Skin epidermis (tissue), 12 donors: ENCODE results near the gene HBQ1.
"Not testable (repeated sequence)": the region's sequence is repeated elsewhere in the genome, so short reads cannot be mapped to it uniquely, and the experiment has no call there.

Source experiments
- H3K27ac ChIP-seq, 21 experiments: fragments of 200-600 bp; sonication (generic) in 11 of 21; one replicate each; pipeline ENCODE4 v1.5.0; 2020; ENCODE audit warnings: mild to moderate bottlenecking in 3 of 21, inconsistent platforms in 2 of 21, moderate library complexity in 2 of 21
- H3K4me3 ChIP-seq, 7 experiments: fragments of 200-600 bp; sonication (generic) in 2 of 7; one replicate each; pipeline ENCODE4 v1.5.0; 2020; ENCODE audit warnings: inconsistent platforms in 2 of 7, mild to moderate bottlenecking in 2 of 7, moderate library complexity in 1 of 7

Gene HBQ1

DNA sequence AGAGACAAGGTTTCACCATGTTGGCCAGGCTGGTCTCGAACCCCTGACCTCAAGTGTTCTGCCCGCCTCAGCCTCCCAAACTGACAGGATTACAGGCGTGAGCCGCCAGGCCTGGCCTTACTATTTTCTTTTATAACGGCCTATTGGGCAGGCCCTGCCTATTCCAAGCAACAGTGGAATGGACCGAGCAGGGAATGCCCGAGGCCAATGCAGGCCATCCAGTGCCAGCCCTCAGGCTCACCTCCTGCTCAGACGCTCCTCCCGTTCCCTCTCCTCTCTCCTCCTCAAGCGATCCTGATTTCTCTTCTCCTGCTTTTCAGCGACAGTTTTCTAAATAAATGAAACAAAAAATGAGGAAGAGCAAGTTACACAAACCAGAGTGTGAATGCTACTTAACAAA lies 12.4 kb downstream of the HBQ1 start:
- Histone ChIP-seq H3K4me3 (no peak overlapping the region), H3K27ac (no peak overlapping the region)

DNA sequence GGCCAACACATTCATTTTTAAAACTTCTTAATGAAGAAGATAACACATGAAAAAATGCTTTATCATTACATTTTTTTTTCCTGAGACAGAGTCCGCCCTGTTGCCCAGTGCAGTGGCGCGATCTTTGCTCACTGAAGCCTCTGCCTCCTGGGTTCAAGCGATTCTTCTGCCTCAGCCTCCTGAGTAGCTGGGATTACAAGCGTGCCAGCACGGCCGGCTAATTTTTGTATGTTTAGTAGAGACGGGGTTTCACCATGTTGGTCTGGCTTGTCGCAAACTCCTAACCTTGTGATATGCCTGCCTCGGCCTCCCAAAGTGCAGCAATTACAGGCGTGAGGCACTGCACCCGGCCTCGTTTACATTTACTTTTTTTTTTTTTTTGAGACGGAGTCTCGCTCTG lies 13.2 kb downstream of the HBQ1 start:
- no peak overlapping the region for H3K27ac ChIP-seq
- H3K4me3 ChIP-seq: no peak overlapping the region

DNA sequence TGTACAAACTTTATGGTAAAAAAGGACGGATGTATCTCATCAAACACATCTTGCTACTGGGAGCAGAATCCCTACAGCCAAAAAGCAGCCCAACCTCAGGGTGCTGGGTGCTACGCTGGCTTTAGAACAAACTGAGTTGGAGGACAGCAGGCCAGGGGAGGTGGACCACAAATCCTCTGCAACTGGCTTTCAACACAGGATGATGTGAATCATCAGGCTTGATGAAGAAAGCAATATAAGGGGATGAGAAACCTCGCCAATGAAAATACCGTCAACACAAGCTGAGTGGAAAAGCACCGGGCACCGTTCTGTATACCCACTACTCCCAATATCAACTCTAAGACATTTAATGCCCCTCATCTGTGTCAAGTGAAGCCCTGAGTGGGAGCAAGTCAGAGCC lies 14.3 kb downstream of the HBQ1 start:
- no peak overlapping the region for H3K27ac ChIP-seq
- H3K4me3 ChIP-seq: no peak overlapping the region

DNA sequence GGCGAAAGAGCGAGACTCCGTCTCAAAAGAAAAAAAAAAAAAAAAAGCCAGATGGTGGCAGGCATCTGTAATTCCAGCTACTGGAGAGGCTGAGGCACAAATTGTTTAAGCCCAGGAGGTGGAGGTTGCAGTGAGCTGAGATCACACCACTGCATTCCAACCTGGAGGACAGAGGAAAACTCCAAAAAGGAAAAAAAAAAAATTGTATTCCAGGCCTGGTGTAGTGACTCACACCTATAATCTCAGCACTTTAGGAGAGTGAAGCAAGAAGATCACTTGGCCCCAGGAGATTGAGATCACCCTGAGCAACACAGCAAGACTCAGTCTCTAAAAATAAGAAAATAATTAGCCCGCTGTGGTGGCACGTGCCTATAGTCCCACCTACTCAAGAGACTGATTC lies 20.1 kb downstream of the HBQ1 start:
- Histone ChIP-seq H3K4me3 (no peak overlapping the region), H3K27ac (no peak overlapping the region)

DNA sequence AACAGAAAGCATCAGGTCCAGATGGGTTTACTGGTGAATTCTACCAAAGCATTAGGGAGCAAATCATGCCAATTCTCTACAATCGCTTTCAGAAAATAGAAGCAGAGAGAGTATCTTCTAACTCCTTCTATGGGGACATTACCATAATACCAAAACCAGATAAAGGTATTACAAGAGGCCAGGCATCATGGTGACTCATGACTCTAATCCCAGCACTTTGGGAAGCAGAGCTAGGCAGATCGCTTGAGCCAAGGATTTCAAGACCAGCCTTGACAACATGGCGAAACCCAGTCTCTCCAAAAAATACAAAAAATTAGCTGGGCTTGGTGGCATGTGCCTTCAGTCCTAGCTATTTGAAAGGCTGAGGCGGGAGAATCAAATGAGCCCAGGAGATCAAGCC lies 23.0 kb downstream of the HBQ1 start:
- H3K4me3 ChIP-seq: no peak overlapping the region
- H3K27ac ChIP-seq: no peak overlapping the region

DNA sequence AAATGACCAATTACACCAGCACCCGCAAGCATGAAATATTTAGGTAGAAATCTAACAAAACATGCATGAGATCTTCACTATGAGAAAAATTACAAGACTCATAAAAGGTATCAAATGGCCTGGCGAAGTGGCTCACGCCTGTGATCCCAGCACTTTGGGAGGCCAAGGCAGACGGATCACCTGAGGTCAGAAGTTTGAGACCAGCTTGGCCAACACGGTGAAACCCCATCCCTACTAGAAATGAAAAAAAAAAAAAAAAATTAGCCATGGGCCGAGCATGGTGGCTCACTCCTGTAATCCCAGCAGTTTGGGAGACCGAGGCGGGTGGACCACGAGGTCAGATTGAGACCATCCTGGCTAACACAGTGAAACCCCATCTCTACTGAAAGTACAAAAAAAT lies 23.8 kb downstream of the HBQ1 start:
- H3K27ac ChIP-seq, H3K4me3 ChIP-seq: not testable (repeated sequence)

DNA sequence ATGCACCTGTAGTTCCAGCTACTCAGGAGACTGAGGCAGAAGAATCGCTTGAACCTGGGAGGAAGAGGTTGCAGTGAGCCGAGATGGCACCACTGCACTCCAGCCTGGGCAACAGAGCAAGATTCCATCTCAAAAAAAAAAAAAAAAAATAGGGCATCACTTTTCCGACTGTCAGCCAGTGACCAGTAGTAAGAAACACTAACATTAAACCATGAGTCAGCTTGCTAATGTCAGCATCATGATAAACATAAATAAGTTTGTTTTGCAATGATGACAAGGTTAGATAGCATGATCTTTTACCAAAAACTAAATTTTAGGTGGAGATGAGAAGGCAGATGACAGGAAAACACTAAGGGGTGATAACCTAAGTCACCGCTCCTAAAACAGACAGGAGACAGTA lies 29.1 kb downstream of the HBQ1 start:
- not testable (repeated sequence) for H3K27ac ChIP-seq, H3K4me3 ChIP-seq

DNA sequence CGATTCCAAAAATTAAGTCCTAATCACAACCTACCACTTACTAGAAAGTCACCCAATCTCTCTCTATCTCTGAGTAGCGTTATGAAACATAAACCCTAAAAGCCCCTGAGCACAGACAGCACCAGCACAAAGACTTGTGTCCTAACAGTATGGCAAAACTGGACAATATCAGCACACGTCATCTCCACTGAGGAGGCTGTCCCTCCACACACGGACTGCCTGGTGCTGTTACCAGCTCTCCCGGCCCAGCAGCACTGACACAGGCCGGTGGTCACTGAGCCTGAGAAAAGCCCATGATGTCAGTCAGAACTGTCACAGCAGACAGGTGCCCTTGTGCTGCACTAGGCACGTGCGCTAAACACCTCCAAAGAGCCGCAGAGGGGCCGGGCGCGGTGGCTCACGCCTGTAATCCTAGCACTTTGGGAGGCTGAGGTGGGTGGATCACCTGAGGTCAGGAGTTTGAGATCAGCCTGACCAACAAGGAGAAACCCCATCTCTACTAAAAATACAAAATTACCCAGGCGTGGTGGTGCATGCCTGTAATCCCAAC lies 31.4 kb downstream of the HBQ1 start:
- not testable (repeated sequence) for H3K27ac ChIP-seq, H3K4me3 ChIP-seq

DNA sequence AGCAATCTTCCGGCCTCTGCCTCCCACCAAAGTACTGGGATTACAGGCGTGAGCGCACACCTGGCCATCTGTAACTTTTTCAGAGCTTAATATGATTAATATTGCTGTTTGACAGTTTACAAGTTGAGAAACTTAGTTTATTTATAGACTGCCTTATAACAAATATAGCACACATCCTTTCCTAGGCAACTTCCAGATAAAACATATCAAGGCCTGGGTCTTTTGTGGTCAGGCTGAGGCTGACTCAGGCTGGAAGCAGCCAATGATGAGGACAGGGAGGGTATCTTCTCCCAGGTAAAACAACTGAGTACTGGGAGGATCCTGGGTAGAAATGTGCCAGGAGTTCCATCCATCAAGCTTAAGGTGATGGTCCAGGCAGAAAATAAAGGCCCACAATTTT lies 32.7 kb downstream of the HBQ1 start:
- Histone ChIP-seq H3K4me3 (no peak overlapping the region), H3K27ac (no peak overlapping the region)

DNA sequence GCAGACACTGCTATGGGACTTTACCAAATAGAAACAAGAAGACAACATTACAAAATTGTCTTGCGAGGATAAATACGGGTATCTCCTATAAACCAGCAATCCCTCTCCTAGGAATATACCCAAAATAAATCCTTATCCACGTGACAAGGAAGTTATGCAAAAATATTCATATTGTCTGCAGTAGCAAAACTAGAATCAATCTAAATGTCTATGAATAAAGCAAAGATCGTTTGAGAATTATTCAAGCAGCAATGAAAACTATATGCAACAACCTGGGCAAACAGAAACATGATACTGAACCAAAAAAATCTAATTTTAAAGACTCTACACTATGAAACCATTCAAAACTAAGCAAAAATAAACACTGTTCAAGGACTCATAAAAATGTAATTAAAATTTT lies 39.8 kb downstream of the HBQ1 start:
- no peak overlapping the region for H3K4me3 ChIP-seq
- H3K27ac ChIP-seq: no peak overlapping the region

DNA sequence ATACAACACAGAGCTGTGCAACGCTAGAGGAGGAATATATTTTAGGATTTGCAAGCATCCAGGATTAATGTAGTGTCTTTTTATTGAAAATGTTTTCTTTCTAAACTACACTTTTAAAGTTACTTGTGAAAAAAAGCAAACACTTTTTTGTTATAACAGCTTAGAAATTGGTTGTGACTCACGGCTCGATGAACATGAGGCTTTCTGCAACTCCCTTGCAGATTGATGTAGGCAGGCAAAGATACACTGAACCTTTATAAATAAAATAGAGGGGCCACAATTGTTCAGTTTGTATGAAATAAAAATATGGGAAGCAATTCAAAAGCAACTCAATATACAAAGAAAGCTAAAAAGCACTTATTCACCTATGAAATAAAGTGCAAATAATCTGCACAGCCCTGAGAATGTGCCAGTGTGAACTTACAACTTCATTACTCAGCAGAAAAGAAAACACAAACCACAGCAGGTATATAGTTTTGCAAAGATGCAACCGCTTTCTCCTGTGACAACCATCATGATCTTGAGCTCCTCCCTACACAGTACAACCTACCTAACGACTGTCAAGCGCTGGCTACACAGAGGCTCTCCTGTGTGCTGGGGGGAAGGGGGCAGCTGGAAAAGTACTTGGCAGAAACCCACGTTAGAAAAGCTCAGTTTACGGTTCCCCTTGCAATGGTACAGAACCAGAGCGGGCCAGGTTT lies 48.0 kb downstream of the HBQ1 start:
- H3K4me3 ChIP-seq: peak overlapping the region; percentile 61 to 89 (median 76)
- H3K27ac ChIP-seq: peak overlapping the region in 20 of 21 experiments; percentile 90 to 99 (median 97)

DNA sequence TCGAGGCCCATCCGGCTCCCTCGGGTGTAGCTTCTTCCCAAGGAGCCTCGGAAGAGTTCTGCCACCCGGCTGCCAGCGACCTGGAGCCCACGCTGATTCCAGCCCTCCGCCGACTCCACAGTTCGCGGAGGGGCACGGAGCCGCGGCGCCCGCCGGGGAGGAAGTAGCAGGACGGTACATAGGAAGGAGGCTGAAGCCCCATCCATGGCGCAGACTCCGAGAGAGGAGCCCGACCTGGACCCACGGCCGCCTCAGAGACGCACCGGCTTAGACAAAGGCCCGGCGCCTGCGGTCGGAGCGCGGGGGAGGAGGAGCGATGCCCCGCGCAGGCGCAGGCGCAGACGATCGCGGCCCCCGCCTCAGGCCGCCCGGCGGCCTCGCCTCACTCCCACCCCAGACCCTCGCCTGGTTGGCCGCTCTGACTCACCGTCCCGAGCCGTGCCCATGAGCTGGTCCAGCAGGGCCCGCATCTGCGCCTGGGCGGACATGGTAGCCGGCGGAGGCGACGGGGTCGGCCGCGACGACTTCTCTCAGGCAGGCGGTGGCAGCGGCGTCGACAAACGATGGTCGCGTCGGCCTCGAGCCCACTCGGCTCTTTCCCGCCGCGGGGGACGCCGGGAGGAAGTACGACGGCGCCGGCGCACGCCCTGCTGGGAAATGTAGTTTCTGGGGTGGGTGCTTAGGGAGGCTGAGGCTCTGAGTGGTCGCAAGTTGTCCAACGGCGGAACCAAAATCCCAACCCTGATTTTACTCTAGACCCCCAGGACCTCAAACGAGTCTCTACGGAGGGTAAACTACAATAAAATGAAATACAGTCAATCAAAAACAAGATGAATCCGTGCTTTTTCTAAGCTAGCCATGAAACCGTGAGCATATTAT lies 48.8 kb downstream of the HBQ1 start, which contains the start of gene LUC7L:
Gene LUC7L (minus strand): TSS at position 598 of the 879 bp plus-strand sequence. CDS start 110 bp downstream, at position 488.
- Histone ChIP-seq H3K27ac (peak within 1 kb of the TSS; percentile 90 to 99 (median 97)), H3K4me3 (peak within 1 kb of the TSS; percentile 61 to 89 (median 76))

DNA sequence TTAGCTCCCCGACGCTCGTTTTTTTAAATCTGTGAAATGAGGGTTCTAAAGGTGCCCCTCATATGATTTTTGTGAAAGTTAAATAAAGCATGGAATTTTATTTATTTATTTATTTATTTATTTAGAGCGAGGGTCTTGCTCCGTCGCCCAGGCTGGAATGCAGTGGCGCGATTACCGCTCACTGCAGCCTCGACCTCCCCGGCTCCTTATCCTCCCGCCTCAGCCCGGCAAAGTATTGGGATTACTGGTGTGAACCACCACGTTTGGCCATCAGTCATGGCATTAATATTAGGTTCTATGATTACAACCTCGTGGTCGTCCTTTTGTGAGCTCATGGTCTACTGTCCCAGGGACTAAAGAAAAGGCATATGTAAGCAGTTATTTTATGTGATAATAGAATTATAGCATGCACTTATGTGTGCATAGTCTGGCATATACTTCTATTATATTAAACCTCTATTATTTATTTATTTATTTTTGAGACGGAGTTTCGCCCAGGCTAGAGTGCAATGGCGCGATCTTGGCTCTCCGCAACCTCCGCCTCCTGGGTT lies 49.5 kb downstream of the HBQ1 start:
- Histone ChIP-seq H3K27ac (peak overlapping the region in 10 of 21 experiments; percentile 90 to 99 (median 96)), H3K4me3 (peak overlapping the region; percentile 61 to 89 (median 76))

DNA sequence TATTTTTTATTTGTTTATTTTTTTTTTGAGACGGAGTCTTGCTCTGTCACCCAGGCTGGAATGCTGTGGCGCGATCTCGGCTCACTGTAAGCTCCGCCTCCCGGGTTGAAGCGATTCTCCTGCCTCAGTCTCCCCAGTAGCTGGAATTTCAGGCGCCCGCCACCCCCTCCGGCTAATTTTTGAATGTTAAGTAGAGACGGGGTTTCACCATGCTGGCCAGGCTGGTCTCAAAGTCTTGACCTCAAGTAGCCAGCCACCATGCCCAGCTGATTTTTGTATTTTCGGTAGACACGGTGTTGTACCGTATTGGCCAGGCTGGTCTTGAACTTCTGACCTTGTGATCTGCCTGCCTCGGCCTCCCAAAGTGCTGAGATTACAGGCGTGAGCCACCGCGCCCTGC lies 50.1 kb downstream of the HBQ1 start:
- H3K27ac ChIP-seq, H3K4me3 ChIP-seq: not testable (repeated sequence)
